Tibial nerve (tissue), 4 donors: ENCODE data around the gene EID2B. TPM values are rescaled to one million over a fixed set of nuclear protein-coding genes. Genes with fewer than 3 reads are reported as not detected.

ENCODE experiments used
- DNase-seq, 2 donors: peaks; one replicate each; pipeline ENCODE4 v3.0.0-alpha.2; 2019; ENCODE audit warnings: low spot score in 2 of 2
- H3K27ac ChIP-seq, 4 donors: fragments of 200-600 bp; sonication (generic) in 3 of 4; one replicate each; pipeline ENCODE4 v1.5.1; 2017 to 2019; ENCODE audit warnings: mild to moderate bottlenecking in 1 of 4
- H3K27me3 ChIP-seq, 2 donors: fragments of 200-600 bp; sonication (generic) in 1 of 2; one replicate each; pipeline versions ENCODE4 v1.5.1 to v1.6.0; 2017 to 2019
- H3K36me3 ChIP-seq, 3 donors: fragments of 200-600 bp; sonication (generic); one replicate each; pipeline ENCODE4 v1.5.1; 2018 to 2019
- H3K4me1 ChIP-seq, 4 donors: fragments of 200-600 bp; sonication (generic) in 3 of 4; one replicate each; pipeline ENCODE4 v1.5.1; 2017 to 2019
- H3K4me3 ChIP-seq, 4 donors: fragments of 200-600 bp; sonication (generic) in 3 of 4; one replicate each; pipeline ENCODE4 v1.5.1; 2017 to 2019; ENCODE audit warnings: mild to moderate bottlenecking in 1 of 4, moderate library complexity in 1 of 4
- H3K9me3 ChIP-seq, 4 donors: fragments of 200-600 bp; sonication (generic) in 3 of 4; one replicate each; pipeline ENCODE4 v1.5.1; 2017 to 2019
- CTCF ChIP-seq, 5 experiments: fragments of 200-600 bp in 3 of 5; fragments of 450-650 bp in 2 of 5; sonication (generic) in 3 of 5; IDR thresholded peaks; one replicate each; pipeline ENCODE4 v1.5.1; 2016 to 2019; ENCODE audit warnings: antibody characterized with exemption in 5 of 5, mild to moderate bottlenecking in 3 of 5, moderate library complexity in 2 of 5
- EP300 ChIP-seq, 2 donors: sonication (generic); formaldehyde crosslinking; IDR thresholded peaks; one replicate each; pipeline ENCODE4 v1.6.1; 2017; ENCODE audit warnings: antibody characterized with exemption in 2 of 2, mild to moderate bottlenecking in 1 of 2
- POLR2A ChIP-seq, 2 donors: fragments of 450-650 bp; IDR thresholded peaks; one replicate each; pipeline ENCODE4 v1.6.1; 2017; ENCODE audit warnings: antibody characterized with exemption in 2 of 2, mild to moderate bottlenecking in 2 of 2, moderate library complexity in 2 of 2
- WGBS, 2 donors: methylation state at CpG; one replicate each; pipeline ENCODE4 v1.1.5; 2018; 5-methylcytosine and 5-hydroxymethylcytosine counted together
- total RNA-seq, 4 donors: library from RNA; depleted of rRNA; stranded (reverse); fragments of >200 nt; gene quantifications; one replicate each; pipeline ENCODE4 v1.1.0, GENCODE V29; 2016

The EID2B gene
- total RNA-seq, 4 donors from 2014 or later: 3.0 to 10.2 (median 7.0) TPM

- Histone ChIP-seq H3K36me3 (no peaks in the 10 kb centered on the region), H3K4me3 (no peak overlapping the region), H3K4me1 (peaks cover 0 to 15% (median 8%) of the 10 kb centered on the region in 4 donors), H3K9me3 (no peaks in the 10 kb centered on the region), H3K27ac (no peak overlapping the region), H3K27me3 (peaks cover 0 to 6% of the 10 kb centered on the region in 2 donors)
- no peak for DNase-seq
- 76 to 86% methylated on average over 3 of the region's 3 CpGs for WGBS, 2 donors
- no peak for TF ChIP-seq POLR2A (IDR thresholded peaks at IDR 0.05)
- TF ChIP-seq EP300 (IDR thresholded peaks at IDR 0.05): no peak
- TF ChIP-seq CTCF (IDR thresholded peaks at IDR 0.05): no peak
Measured at GRCh38 chr19:39543477-39543857, 10.8 kb upstream of the EID2B start.

- H3K4me3 ChIP-seq: no peak overlapping the region
- peaks cover 0 to 28% (median 16%) of the 10 kb centered on the region in 4 donors for H3K4me1 ChIP-seq
- no peaks in the 10 kb centered on the region for H3K36me3 ChIP-seq
- no peaks in the 10 kb centered on the region for H3K9me3 ChIP-seq
- DNase-seq: no peak
- H3K27me3 ChIP-seq: peaks cover 0 to 6% of the 10 kb centered on the region in 2 donors
- no peak overlapping the region for H3K27ac ChIP-seq
- TF ChIP-seq CTCF (IDR thresholded peaks at IDR 0.05): no peak
- no peak for TF ChIP-seq POLR2A (IDR thresholded peaks at IDR 0.05)
- no peak for TF ChIP-seq EP300 (IDR thresholded peaks at IDR 0.05)
- WGBS, 2 donors: 43 to 56% methylated on average over 2 of the region's 2 CpGs
Measured at GRCh38 chr19:39542206-39542605, 9.6 kb upstream of the EID2B start.

GRCh38 chr19:39540333-39540673, 7.7 kb upstream of the EID2B start:
- H3K27ac ChIP-seq: peak overlapping the region in 3 of 4 donors; percentile 95 to 97 (median 97)
- peaks cover 0 to 6% of the 10 kb centered on the region in 2 donors for H3K27me3 ChIP-seq
- DNase-seq: no peak
- peak overlapping the region in 3 of 4 donors; percentile 55 to 83 (median 78) for H3K4me3 ChIP-seq
- H3K4me1 ChIP-seq: peaks cover 0 to 29% (median 16%) of the 10 kb centered on the region in 4 donors
- WGBS, 2 donors: 4% methylated on average over 10 of the region's 10 CpGs
- no peaks in the 10 kb centered on the region for H3K36me3 ChIP-seq
- no peaks in the 10 kb centered on the region for H3K9me3 ChIP-seq
- TF ChIP-seq POLR2A (IDR thresholded peaks at IDR 0.05) (no peak), CTCF (IDR thresholded peaks at IDR 0.05) (peak in 1 of 5 experiments; percentile 13)

- peaks cover 0 to 29% (median 16%) of the 10 kb centered on the region in 4 donors for H3K4me1 ChIP-seq
- no peaks in the 10 kb centered on the region for H3K9me3 ChIP-seq
- peak within 1 kb of the TSS; percentile 89 to 97 (median 96) for H3K27ac ChIP-seq
- H3K4me3 ChIP-seq: peak within 1 kb of the TSS; percentile 55 to 85 (median 80)
- 0 to 1% methylated on average over 20 to 66 of the region's 84 CpGs for WGBS, 2 donors
- peak; percentile 85 to 90 for DNase-seq
- H3K36me3 ChIP-seq: no peaks in the 10 kb centered on the region
- peaks cover 0 to 3% of the 10 kb centered on the region in 2 donors for H3K27me3 ChIP-seq
- peak; percentile 78 to 96 (median 88) for TF ChIP-seq CTCF (IDR thresholded peaks at IDR 0.05)
- TF ChIP-seq EP300 (IDR thresholded peaks at IDR 0.05): peak; percentile 95 to 97
- peak; percentile 88 to 94 for TF ChIP-seq POLR2A (IDR thresholded peaks at IDR 0.05)
Measured at GRCh38 chr19:39539518-39540332, 7.1 kb upstream of the EID2B start, which contains the start of gene EID2. TSS of gene EID2 (minus strand) at chr19:39540161. CDS start at chr19:39540079, 82 bp downstream.

- Histone ChIP-seq H3K4me1 (peaks cover 0 to 29% (median 16%) of the 10 kb centered on the region in 4 donors), H3K4me3 (peak overlapping the region; percentile 49 to 85 (median 80)), H3K9me3 (no peaks in the 10 kb centered on the region), H3K27me3 (no peaks in the 10 kb centered on the region), H3K27ac (peak overlapping the region; percentile 89 to 97 (median 96)), H3K36me3 (no peaks in the 10 kb centered on the region)
- DNase-seq: no peak
- WGBS, 2 donors: 3 to 4% methylated on average over 10 of the region's 10 CpGs
- TF ChIP-seq CTCF (IDR thresholded peaks at IDR 0.05) (no peak), POLR2A (IDR thresholded peaks at IDR 0.05) (no peak)
Measured at GRCh38 chr19:39539165-39539517, 6.5 kb upstream of the EID2B start.
